ENCODE measurements around the gene AACS.
"Not testable (repeated sequence)": the region's sequence is repeated elsewhere in the genome, so short reads cannot be mapped to it uniquely, and the experiment has no call there.

The AACS gene

DNA sequence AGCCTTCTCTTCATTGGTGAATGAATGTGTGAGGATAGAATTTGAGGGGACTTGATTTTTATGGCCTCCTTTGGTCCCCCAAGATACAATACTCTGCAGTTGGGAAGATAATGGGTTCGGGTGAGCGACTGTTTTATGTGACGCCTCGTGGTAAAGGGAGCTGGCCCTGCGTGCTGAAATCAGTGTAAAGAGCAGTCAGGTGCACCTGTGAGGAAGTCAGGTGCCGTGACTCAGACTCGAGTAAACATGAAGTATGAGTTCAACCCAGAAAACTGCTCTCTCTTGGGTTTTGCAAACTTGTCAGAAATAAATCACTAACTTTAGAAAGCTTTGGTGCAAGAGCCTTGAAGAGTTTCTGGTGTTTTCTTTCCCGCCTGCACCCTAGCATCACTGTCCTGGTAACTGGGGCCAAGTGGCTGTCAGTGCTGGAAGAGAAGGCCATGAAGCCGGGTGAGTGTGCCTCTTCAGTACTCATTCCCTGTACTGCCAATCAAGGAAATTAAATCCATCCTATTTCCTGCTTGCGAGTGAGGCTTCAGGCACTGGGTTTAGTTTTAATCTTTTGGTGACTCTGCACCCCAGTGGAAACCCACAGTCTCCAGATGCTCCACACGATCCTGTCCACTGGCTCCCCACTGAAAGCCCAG, 59.2 kb downstream of the AACS start:
- no peak for DNase-seq (ENCODE audit: low spot score)

DNA sequence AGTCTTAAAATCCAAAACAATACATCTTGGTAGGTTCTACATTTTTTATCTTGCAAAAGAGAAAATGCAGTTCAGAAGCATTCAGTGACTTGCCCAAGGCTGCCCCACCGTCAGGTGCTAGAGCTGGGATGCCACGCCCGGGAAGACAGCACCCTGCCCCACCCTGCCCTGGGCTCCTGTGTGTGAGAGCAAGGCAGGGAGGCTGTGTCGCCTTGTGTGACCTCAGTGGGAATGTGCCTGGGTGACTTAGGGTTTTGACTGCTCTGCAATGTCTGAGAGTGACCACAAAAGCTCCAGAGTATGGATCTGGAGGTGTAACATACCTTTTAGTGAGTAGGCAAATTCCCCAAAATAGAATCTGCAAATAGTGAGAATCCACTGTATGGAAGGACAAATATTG, 60.0 kb downstream of the AACS start:
- DNase-seq (ENCODE audit: low spot score): no peak

DNA sequence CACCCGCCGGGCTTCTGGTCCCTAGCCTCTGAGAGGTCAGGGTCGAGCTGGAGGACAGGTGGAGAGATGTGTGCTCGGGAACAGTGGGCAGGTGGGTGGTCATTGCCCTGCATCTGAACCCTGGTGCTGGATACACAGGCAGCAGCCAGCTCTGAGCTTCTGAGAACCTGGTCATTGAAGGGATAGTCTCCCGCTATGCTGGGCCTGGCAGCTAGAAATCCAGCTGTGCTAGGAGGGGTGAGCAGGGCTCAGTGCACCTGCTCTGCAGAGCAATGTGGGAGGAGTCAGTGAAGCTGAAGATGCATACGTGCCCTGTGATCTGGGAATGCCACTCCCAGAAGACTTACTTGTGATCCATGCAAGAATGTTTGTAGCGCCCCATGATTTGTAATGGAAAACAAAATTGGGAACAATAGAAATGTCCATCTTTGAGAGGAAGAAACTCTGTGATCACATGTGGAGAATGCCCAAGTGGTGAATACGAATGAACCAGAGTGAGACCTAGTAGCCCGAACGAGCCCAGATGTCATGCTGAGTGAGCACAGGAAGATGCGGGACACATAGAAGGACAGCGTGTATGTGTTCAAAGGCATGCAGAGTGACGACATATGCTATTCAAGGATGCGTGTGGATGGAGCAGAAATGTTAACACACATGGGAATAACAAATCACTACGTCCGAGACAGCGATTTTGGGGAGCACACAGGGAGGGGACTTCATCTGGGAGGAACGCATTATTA, 63.4 kb downstream of the AACS start:
- DNase-seq (ENCODE audit: low spot score): no peak

DNA sequence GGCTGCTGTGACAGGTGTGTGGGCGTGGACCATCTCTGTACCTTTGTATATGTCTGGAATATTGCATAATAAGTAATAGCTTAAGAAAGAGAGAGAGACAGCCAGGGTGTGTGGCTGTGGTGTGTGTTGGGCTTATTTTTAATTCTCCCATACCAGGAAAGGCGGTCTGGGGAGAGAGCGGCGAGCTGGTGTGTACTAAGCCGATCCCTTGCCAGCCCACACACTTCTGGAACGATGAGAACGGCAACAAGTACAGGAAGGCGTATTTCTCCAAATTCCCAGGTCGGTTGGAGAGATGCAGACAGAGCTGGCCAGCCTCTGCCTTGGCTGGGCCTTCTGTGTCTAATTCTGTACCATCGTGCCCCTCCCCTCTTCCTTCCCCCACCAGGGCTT, 63.9 kb downstream of the AACS start:
- no peak for DNase-seq (ENCODE audit: low spot score)

DNA sequence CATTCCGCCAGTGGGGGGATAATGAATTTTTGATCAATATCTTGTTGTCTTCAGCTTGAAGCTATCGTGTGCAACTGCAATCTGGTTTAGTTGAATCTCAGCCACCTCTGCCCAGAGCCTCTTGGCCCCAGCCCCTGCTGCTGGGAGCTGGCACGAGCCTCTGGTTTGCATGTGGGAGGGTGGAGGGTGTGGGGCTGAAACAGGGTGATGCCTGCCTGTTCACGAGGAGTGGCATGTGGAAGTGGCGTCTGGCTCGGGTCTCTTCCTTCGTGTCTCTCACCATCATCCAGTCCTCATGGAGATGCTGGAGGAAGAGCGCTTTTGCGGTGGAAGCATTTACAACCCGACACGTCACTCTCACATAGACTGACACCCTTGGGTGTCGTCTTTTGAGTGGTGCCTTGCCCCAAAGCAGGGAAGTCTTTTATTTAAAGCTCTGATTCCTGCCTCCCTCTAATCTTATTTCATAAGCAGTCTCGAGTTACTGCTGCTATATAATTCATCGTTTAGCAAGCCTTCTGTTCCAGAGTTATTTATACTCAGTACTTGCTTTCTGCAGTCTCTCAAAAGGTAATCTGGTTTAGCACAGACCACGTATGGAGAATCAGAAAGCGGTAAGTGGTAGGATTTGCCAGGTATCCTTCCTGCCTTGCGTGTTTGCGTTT, 64.5 kb downstream of the AACS start:
- DNase-seq (ENCODE audit: low spot score): no peak

DNA sequence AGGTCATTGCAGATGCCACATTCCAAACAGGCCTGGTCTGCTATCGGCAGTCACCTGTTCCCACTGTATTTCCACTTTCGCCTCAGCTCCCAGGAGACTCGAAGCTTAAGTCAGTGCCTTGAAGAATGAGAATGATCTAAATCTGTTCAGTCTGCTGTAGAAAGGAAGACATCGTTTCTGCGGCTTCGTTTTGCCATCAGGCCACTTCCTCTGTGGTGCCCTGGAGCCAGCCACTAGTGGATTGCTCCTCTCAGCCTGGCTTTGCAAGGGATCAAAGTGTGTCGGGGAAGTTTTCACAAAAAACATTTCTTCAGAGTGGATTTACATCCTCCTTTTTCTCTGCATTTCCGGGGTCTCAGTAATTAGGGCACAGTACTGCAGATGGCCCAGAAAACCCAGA, 66.7 kb downstream of the AACS start:
- DNase-seq (ENCODE audit: low spot score): no peak

DNA sequence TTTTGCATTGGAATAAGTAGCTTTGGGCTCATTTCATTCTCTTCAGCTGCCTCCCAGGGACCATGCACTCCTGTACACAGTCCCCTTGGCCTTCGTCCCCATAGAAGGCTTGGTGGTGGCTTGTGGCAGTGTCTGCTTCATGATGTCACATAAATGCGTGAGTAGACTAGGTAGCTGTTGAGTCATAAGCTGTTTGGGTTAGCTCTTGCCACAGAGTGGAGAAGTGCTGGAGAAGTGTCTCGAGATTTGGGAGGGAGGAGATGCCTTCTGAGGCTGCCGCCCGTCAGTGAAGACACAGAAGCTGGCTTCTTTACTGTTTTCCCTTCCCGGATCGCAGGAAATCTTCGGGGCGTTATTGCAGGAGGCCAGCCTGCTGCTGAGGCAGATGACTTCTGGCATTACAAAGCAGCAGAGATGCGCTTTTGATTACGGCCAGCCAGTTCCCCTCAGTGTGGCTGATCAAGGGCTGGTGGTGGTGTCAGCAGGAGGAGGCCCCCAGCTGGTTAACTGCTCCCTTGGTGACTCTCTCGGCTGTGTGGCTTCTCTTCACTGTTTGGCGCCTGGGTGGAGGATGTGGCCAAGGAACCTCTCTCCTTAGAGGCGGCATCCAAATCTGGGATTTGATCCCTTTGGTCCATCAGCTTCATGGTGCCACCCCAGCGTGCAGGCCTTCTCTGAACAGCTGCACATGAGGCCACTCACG, 67.6 kb downstream of the AACS start:
- DNase-seq (ENCODE audit: low spot score): no peak

DNA sequence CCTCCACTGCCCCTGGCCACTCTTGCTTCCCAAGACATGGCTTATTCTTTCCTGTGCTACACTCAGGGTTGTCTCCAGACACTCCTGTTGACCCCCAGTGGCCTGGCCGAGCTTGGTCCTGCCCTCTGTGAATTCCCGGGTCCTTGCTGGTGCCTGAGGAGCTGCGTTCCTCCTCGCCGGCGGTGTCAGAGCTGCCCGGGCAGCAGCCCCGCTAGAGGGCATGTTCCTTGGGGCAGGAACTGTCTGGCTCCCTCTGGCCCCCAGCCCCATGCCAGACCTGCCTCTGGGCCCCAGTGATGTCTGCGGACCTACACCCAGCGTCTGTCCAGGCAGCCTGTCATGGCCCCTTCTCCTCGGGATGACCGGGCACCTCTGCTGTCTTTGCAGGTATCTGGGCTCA, 68.4 kb downstream of the AACS start:
- DNase-seq (ENCODE audit: low spot score): no peak

DNA sequence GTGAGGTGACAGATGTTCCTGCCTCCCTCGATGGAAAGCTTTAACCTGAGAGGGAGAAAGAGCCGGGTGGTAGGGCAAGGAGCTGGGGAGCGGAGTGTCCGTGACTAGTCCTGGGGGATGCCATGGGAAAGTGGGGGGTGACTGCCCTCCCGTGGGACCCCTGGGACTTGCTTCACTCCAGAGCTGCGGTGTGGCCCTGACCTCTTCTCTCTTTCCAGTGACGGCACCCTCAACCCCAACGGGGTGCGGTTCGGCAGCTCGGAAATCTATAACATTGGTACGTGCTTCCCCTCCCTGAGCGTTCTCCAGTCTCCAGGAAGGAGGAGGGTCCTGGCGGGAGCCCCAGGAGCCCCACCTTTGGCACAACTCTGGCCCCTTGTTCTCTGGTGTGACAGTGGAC, 69.3 kb downstream of the AACS start:
- no peak for DNase-seq (ENCODE audit: low spot score)

DNA sequence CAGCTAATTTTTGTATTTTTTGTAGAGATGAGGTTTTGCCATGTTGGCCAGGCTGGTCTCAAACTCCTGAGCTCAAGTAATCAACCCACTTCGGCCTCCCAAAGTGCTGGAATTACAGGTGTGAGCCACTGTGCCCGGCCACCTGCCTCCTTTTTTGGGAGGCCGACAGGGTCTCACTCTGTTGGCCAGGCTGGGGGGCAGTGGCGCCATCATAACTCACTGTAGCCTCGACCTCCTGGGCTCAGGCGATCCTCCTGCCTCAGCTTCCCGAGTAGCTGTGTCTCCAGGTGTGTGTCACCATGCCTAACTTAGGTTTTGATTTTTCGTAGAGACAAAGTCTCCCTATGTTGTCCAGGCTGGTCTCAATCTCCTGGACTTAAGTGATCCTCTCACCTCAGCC, 70.7 kb downstream of the AACS start:
- no peak for DNase-seq (ENCODE audit: low spot score)

DNA sequence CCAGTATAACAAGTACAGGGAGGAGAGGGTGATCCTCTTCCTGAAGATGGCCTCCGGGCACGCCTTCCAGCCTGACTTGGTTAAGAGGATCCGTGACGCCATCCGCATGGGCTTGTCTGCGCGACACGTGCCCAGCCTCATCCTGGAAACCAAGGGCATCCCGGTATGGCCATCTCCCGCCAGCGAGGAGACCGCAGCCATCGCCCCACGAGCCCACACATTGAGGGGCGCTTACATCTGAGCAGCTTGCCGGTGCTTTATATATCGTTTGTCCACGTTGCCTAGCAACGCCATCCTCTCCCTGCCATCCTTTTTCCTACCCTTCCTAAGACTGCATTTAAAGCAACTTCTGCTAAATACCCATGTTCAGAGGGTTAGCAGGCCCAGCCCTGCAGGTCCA, 71.5 kb downstream of the AACS start:
- no peak for DNase-seq (ENCODE audit: low spot score)

DNA sequence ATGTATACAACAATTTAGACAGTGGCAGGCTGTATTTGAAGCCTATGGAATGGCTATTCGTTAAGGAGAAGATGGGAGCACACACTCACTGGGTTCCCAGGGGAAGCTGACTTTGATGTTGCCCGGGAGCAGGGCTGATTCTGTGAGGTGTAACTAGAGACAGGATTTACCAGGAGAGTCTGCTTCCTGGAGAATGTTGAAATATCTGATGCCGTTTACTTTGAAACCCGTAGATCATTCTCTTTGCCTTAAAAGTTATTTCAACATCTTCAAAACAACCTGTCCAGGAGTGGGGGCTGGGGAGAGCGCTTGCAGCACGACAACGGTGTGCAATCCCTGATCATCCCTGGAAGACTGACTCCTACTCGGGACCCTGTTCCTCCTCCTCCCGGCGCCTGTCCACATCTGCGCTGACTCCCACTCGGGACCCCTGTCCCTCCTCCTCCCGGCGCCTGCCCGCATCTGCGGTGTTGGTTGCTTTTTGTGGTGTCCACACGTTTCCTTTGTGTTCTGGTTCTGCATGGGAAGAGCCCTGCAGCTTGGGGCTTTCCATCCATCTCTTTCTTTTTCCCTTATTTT, 72.6 kb downstream of the AACS start:
- DNase-seq (ENCODE audit: low spot score): no peak

DNA sequence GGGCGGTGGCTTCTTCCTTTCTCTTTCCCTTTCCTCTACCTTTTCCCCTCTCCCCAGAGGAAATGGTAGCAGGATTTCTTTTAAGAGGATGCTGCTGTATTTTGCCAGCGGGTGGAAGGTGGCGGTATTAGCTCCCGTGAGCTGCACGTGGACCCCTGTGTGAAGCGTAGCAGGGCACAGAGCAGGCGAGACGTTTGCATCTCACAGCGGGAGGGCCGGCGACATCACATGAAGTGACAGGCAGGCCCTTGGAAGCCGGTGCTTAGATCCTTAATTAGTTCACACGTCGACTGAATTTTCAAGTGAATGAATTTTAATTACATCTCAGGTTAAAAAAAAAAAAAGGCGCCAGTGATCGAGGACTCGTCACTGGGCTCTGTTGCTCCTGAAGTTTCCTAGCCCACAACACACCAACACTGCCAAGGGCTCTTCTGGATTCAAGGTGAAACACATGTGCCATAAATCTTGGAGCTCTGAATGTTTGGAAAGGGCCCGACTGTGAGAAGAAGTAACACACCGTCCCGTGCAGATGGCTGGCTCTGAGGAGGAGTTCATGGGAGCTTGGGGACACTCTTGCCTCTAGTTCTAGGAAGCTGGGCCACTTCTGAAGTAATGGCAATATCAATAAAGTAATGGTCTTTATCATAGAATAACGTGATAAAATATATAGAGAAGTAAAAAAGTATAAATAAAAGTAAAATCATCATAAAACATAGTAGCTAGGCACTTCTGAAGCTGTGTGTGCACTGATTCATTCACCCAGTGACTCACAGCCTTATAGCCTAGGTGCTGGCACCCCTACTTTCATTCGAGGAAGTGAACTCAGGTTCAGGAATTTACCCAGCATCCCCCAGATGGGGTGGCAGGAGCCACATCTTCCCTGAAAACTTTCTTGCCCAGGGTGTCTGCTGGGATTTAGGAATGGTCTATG, 75.3 kb downstream of the AACS start:
- no peak for DNase-seq (ENCODE audit: low spot score)

DNA sequence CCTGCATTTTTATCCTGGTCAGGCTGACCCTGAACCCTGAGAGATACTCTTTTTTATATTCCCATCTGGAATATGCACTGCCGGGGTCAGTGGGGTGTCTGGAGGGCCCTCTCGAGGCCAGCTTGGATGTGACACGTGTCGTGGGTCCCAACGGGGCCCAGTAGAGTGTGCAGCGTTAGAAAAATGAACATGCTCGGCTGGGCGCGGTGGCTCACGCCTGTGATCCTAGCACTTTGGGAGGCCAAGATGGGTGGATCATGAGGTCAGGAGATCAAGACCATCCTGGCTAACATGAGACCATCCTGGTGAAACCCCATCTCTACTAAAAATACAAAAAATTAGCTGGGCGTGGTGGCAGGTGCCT, 76.0 kb downstream of the AACS start:
- DNase-seq (ENCODE audit: low spot score): not testable (repeated sequence)

DNA sequence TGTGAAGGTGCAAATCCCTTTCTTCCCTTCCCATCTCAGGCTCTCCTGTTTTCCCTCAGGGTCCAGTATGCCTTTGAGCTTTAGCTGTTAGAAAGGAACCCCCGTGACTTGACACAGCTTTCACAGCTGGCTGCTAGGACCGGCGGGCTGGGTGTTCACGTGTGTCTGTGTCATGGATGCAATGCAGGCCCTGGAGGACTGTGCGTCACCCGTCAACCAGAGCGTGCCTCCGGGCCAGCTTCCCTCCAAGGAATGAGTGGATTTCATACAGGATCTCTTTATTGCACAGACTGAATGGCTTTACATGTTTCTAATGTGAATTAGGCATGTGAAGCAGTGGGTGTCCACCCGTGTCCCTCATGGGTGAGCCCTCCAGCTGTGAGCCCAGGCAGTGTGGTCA, 77.4 kb downstream of the AACS start:
- DNase-seq (ENCODE audit: low spot score): no peak

DNA sequence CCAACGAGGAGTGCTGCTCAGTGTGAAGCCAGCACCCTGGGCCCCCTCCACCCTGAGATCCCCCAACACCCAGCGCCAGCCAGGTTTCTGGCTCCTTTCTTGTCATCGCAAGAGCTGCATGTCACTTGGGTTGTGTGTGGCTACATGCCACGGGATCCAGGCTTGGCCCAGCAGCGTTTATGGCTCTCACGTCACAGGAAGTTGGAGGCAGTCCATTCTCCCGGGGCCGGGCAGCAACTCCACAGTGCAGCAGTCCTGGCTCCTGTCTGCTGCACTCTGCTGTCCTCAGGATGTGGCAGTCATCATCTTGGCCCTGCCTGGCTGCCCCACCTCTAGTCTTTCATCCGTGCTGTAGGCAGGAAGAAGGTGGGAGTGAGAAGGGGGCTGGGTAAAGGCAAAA, 78.3 kb downstream of the AACS start:
- no peak for DNase-seq (ENCODE audit: low spot score)

DNA sequence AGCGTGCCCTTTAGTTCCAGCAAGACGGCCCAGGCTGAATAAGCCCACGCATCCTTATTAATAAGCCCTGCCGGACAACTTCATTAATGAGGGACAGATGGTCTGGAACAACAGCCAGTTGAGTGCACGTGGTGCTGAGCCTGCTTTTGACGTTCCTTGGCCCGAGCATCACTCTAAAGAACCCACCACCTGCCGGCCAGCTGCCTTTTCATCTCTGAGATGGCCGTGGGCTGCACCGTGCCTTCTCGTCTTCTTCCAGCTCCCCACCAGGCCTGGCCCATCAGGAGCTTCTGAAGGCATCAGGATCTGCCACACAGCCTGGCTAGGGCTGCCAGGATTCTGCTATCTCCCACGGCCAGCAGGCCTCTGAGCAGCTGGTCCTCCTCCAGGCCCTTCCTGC, 80.0 kb downstream of the AACS start:
- no peak for DNase-seq (ENCODE audit: low spot score)

DNA sequence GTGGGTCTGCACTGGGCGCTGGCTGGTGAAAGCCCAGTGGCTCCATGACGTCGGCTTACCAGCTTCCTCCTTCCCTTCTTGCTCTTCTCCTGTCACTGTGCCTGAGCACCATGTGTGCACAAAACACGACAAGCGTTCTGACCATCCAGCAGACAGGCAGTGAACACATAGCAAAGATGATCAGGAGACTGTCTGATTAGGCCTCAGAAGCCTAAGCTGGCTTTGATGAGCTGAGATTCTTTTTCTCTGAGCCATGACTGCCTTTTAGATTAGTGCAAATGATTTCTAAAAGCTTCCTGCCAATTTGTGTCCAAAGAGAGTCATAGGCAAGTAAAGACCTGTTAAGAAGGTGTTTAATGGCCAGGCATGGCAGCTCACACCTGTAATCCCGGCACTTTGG, 83.1 kb downstream of the AACS start:
- DNase-seq (ENCODE audit: low spot score): no peak

DNA sequence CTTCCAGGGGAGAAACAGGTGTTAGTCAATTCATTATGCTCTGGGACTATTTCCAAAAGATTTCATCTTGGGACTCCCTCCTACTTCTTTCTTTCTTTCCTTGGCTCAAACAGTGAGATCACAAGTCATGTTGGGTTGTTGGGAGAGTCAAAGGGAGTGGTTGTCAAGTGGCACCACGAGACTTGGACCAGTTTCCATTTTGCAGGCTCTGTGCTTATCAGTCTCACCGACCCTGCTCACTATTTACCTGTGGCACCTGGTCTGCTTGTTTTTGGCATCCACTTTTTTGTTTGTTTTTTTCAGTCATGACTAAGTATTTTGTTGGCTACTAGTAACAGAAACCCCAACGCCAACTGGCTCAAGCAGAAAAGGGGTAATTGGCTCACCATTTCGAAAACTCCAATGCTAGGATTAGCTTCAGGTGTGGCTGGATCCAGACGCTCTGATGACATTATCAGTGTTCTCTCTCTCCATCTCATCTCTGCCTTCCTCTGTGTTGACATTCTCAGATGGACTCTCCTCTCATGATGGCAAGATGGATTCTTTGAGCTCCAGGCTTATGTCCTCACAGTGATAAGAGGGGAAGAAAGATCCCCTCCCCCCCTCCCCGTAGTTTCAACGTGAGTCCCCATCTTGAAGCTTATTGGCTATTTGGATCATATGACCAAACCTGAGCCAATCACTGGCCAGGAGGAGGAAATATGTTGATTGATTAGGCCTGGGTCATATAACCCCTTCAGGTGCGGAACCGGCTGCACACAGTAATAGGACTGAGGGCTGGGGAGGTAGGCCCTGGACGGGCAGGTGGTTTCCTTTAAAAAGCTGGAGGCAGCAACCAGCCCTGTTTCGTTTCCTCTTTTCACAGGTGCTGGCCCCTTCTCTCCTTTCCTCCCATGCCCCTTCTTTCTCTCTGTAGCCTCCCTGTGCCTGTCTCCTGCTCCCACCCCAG, 84.2 kb downstream of the AACS start:
- DNase-seq (ENCODE audit: low spot score): peak; percentile 96

DNA sequence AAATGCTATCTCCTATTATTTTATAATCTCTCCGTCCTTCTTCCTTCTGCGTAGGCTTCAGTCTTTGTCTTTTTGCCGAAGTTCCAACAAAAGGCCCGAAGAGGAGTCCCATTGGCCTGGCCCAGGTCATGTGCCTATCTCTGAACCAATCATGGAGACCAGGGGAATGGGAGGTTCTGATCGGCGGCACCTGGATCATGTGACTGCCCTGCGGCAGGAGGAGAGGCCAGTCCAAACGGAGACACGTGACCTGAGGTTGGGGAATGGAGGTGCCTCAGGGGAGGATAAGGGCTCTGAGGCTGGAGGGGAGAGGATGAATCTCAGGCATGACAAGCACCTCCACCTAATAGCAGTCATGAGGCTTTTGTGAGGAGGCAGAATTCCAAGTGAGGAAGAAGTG, 86.0 kb downstream of the AACS start:
- DNase-seq (ENCODE audit: low spot score): no peak
